Measurements from ENCODE around the gene LRFN3.
"Not testable (repeated sequence)": the region's sequence is repeated elsewhere in the genome, so short reads cannot be mapped to it uniquely, and the experiment has no call there.

Gene LRFN3

GRCh38 chr19:35943321-35944301, 7.4 kb downstream of the LRFN3 start:
- Histone ChIP-seq H3K4me1 (ENCODE audit: insufficient read depth, low read length) (peaks cover 2% of the 10 kb centered on the region), H3K9ac (ENCODE audit: low read length) (no peak overlapping the region), H3K36me3 (ENCODE audit: insufficient read depth, low read length) (no peaks in the 10 kb centered on the region), H3K4me3 (ENCODE audit: low read depth in 1 of 2, low read length in 2 of 2) (no peak overlapping the region), H3K9me3 (ENCODE audit: low read length) (no peaks in the 10 kb centered on the region), H3K27me3 (ENCODE audit: control insufficient read depth in 1 of 2, insufficient read depth in 2 of 2, low read length in 2 of 2) (no peaks in the 10 kb centered on the region), H3K27ac (ENCODE audit: low read depth, low read length) (no peak overlapping the region)

GRCh38 chr19:35944556-35944955, 8.4 kb downstream of the LRFN3 start:
- no peaks in the 10 kb centered on the region for H3K27me3 ChIP-seq (ENCODE audit: control insufficient read depth in 1 of 2, insufficient read depth in 2 of 2, low read length in 2 of 2)
- no peak overlapping the region for H3K4me3 ChIP-seq (ENCODE audit: low read depth in 1 of 2, low read length in 2 of 2)
- no peaks in the 10 kb centered on the region for H3K4me1 ChIP-seq (ENCODE audit: insufficient read depth, low read length)
- H3K9ac ChIP-seq (ENCODE audit: low read length), result no peak overlapping the region
- no peaks in the 10 kb centered on the region for H3K9me3 ChIP-seq (ENCODE audit: low read length)
- no peaks in the 10 kb centered on the region for H3K36me3 ChIP-seq (ENCODE audit: insufficient read depth, low read length)
- H3K27ac ChIP-seq (ENCODE audit: low read depth, low read length), result no peak overlapping the region

GRCh38 chr19:35945121-35945790, 9.1 kb downstream of the LRFN3 start:
- Histone ChIP-seq H3K36me3 (ENCODE audit: insufficient read depth, low read length) (no peaks in the 10 kb centered on the region), H3K9ac (ENCODE audit: low read length) (no peak overlapping the region), H3K27me3 (ENCODE audit: control insufficient read depth in 1 of 2, insufficient read depth in 2 of 2, low read length in 2 of 2) (no peaks in the 10 kb centered on the region), H3K27ac (ENCODE audit: low read depth, low read length) (no peak overlapping the region), H3K4me3 (ENCODE audit: low read depth in 1 of 2, low read length in 2 of 2) (no peak overlapping the region), H3K9me3 (ENCODE audit: low read length) (no peaks in the 10 kb centered on the region), H3K4me1 (ENCODE audit: insufficient read depth, low read length) (no peaks in the 10 kb centered on the region)

- no peak overlapping the region for H3K9ac ChIP-seq (ENCODE audit: low read length)
- no peaks in the 10 kb centered on the region for H3K36me3 ChIP-seq (ENCODE audit: insufficient read depth, low read length)
- H3K27me3 ChIP-seq (ENCODE audit: control insufficient read depth in 1 of 2, insufficient read depth in 2 of 2, low read length in 2 of 2), result no peaks in the 10 kb centered on the region
- H3K4me1 ChIP-seq (ENCODE audit: insufficient read depth, low read length), result no peaks in the 10 kb centered on the region
- no peak overlapping the region for H3K27ac ChIP-seq (ENCODE audit: low read depth, low read length)
- H3K4me3 ChIP-seq (ENCODE audit: low read depth in 1 of 2, low read length in 2 of 2), result no peak overlapping the region
- H3K9me3 ChIP-seq (ENCODE audit: low read length), result no peaks in the 10 kb centered on the region
These were observed 10.0 kb downstream of the LRFN3 start for GRCh38 chr19:35946203-35946602.

GRCh38 chr19:35949131-35949530, 13.0 kb downstream of the LRFN3 start:
- Histone ChIP-seq H3K27ac (ENCODE audit: low read depth, low read length) (no peak overlapping the region), H3K36me3 (ENCODE audit: insufficient read depth, low read length) (no peaks in the 10 kb centered on the region), H3K9ac (ENCODE audit: low read length) (no peak overlapping the region), H3K9me3 (ENCODE audit: low read length) (no peaks in the 10 kb centered on the region), H3K27me3 (ENCODE audit: control insufficient read depth in 1 of 2, insufficient read depth in 2 of 2, low read length in 2 of 2) (peaks cover 0 to 4% of the 10 kb centered on the region in 2 donors), H3K4me1 (ENCODE audit: insufficient read depth, low read length) (no peaks in the 10 kb centered on the region), H3K4me3 (ENCODE audit: low read depth in 1 of 2, low read length in 2 of 2) (no peak overlapping the region)

- Histone ChIP-seq H3K27ac (ENCODE audit: low read depth, low read length) (no peak overlapping the region), H3K27me3 (ENCODE audit: control insufficient read depth in 1 of 2, insufficient read depth in 2 of 2, low read length in 2 of 2) (peaks cover 20 to 39% of the 10 kb centered on the region in 2 donors), H3K4me3 (ENCODE audit: low read depth in 1 of 2, low read length in 2 of 2) (no peak overlapping the region), H3K9ac (ENCODE audit: low read length) (no peak overlapping the region), H3K9me3 (ENCODE audit: low read length) (no peaks in the 10 kb centered on the region), H3K4me1 (ENCODE audit: insufficient read depth, low read length) (no peaks in the 10 kb centered on the region), H3K36me3 (ENCODE audit: insufficient read depth, low read length) (no peaks in the 10 kb centered on the region)
These were observed 19.9 kb downstream of the LRFN3 start for GRCh38 chr19:35955881-35956634.

- H3K36me3 ChIP-seq (ENCODE audit: insufficient read depth, low read length), result not testable (repeated sequence)
- peaks cover 20 to 39% of the 10 kb centered on the region in 2 donors for H3K27me3 ChIP-seq (ENCODE audit: control insufficient read depth in 1 of 2, insufficient read depth in 2 of 2, low read length in 2 of 2)
These were observed 21.2 kb downstream of the LRFN3 start for GRCh38 chr19:35957411-35957810.

GRCh38 chr19:35958660-35959039, 22.5 kb downstream of the LRFN3 start:
- Histone ChIP-seq H3K4me3 (ENCODE audit: low read depth in 1 of 2, low read length in 2 of 2) (no peak overlapping the region), H3K4me1 (ENCODE audit: insufficient read depth, low read length) (no peaks in the 10 kb centered on the region), H3K9ac (ENCODE audit: low read length) (no peak overlapping the region), H3K27ac (ENCODE audit: low read depth, low read length) (no peak overlapping the region), H3K27me3 (ENCODE audit: control insufficient read depth in 1 of 2, insufficient read depth in 2 of 2, low read length in 2 of 2) (peaks cover 20 to 35% of the 10 kb centered on the region in 2 donors), H3K36me3 (ENCODE audit: insufficient read depth, low read length) (no peaks in the 10 kb centered on the region), H3K9me3 (ENCODE audit: low read length) (no peaks in the 10 kb centered on the region)

More at GRCh38 chr19:35957411-35957810, 21.2 kb downstream of the LRFN3 start:
- H3K4me1 ChIP-seq (ENCODE audit: insufficient read depth, low read length); H3K9me3 ChIP-seq (ENCODE audit: low read length); H3K27ac ChIP-seq (ENCODE audit: low read depth, low read length); H3K4me3 ChIP-seq (ENCODE audit: low read depth in 1 of 2, low read length in 2 of 2); H3K9ac ChIP-seq (ENCODE audit: low read length): not testable (repeated sequence)

- peaks cover 20 to 35% of the 10 kb centered on the region in 2 donors for H3K27me3 ChIP-seq (ENCODE audit: control insufficient read depth in 1 of 2, insufficient read depth in 2 of 2, low read length in 2 of 2)
- H3K9me3 ChIP-seq (ENCODE audit: low read length), result no peaks in the 10 kb centered on the region
- H3K4me3 ChIP-seq (ENCODE audit: low read depth in 1 of 2, low read length in 2 of 2), result peak overlapping the region in 1 of 2 donors; percentile 7
- H3K27ac ChIP-seq (ENCODE audit: low read depth, low read length), result no peak overlapping the region
- no peaks in the 10 kb centered on the region for H3K4me1 ChIP-seq (ENCODE audit: insufficient read depth, low read length)
- no peaks in the 10 kb centered on the region for H3K36me3 ChIP-seq (ENCODE audit: insufficient read depth, low read length)
- no peak overlapping the region for H3K9ac ChIP-seq (ENCODE audit: low read length)
These were observed 23.1 kb downstream of the LRFN3 start for GRCh38 chr19:35959040-35959967.

GRCh38 chr19:35959968-35960320, 23.8 kb downstream of the LRFN3 start:
- Histone ChIP-seq H3K27me3 (ENCODE audit: control insufficient read depth in 1 of 2, insufficient read depth in 2 of 2, low read length in 2 of 2) (peaks cover 20 to 35% of the 10 kb centered on the region in 2 donors), H3K36me3 (ENCODE audit: insufficient read depth, low read length) (no peaks in the 10 kb centered on the region), H3K4me1 (ENCODE audit: insufficient read depth, low read length) (no peaks in the 10 kb centered on the region), H3K9ac (ENCODE audit: low read length) (no peak overlapping the region), H3K4me3 (ENCODE audit: low read depth in 1 of 2, low read length in 2 of 2) (no peak overlapping the region), H3K27ac (ENCODE audit: low read depth, low read length) (no peak overlapping the region), H3K9me3 (ENCODE audit: low read length) (no peaks in the 10 kb centered on the region)
